HG03460 (cell line): ENCODE measurements around the gene DDR2.

Source experiments
- ATAC-seq: cut with Tn5 transposase; IDR thresholded peaks from one replicate; pipeline ENCODE4 v1.9.1; 2021; ENCODE audit not compliant: unreplicated experiment

DDR2 gene

GRCh38 chr1:162670928-162671663 lies 38.8 kb downstream of the DDR2 start:
- ATAC-seq: no peak

- no peak for ATAC-seq
These were observed 39.6 kb downstream of the DDR2 start for GRCh38 chr1:162671664-162672410.

GRCh38 chr1:162672622-162673260 lies 40.5 kb downstream of the DDR2 start:
- ATAC-seq: no peak

GRCh38 chr1:162674034-162674608 lies 41.9 kb downstream of the DDR2 start:
- ATAC-seq: no peak

- no peak for ATAC-seq
These were observed 43.8 kb downstream of the DDR2 start for GRCh38 chr1:162676087-162676486.

GRCh38 chr1:162676750-162677149 lies 44.5 kb downstream of the DDR2 start:
- no peak for ATAC-seq

GRCh38 chr1:162677607-162678371 lies 45.5 kb downstream of the DDR2 start:
- ATAC-seq: no peak

- no peak for ATAC-seq
These were observed 46.2 kb downstream of the DDR2 start for GRCh38 chr1:162678439-162678838.

GRCh38 chr1:162679298-162679697 lies 47.0 kb downstream of the DDR2 start:
- no peak for ATAC-seq

GRCh38 chr1:162680419-162681121 lies 48.3 kb downstream of the DDR2 start:
- no peak for ATAC-seq

- no peak for ATAC-seq
These were observed 48.8 kb downstream of the DDR2 start for GRCh38 chr1:162681122-162681436.

- no peak for ATAC-seq
These were observed 49.8 kb downstream of the DDR2 start for GRCh38 chr1:162682013-162682419.

GRCh38 chr1:162687870-162688269 lies 55.6 kb downstream of the DDR2 start:
- ATAC-seq: no peak

- no peak for ATAC-seq
These were observed 56.3 kb downstream of the DDR2 start for GRCh38 chr1:162688521-162688920.

- no peak for ATAC-seq
These were observed 56.7 kb downstream of the DDR2 start for GRCh38 chr1:162688931-162689330.

GRCh38 chr1:162689745-162690671 lies 57.7 kb downstream of the DDR2 start:
- ATAC-seq: no peak

GRCh38 chr1:162690672-162691434 lies 58.6 kb downstream of the DDR2 start:
- no peak for ATAC-seq

GRCh38 chr1:162691999-162692575 lies 59.8 kb downstream of the DDR2 start:
- ATAC-seq: no peak
